Heart left ventricle (tissue), 16 donors: ENCODE results near the gene GLUD1. TPM values are rescaled to one million over a fixed set of nuclear protein-coding genes. Genes with fewer than 3 reads are reported as not detected.
A peak's percentile ranks its signal among the peaks of the same experiment; 100 is the strongest.

Experiments
- ATAC-seq, 4 donors: fragments of 200-7000 bp; cut with Tn5 transposase; one replicate each; pipeline ENCODE4 v1.9.1; 2020 to 2022; ENCODE audit warnings: moderate library complexity in 4 of 4, mild to moderate bottlenecking in 3 of 4, moderate number of reproducible peaks in 1 of 4
- DNase-seq, 5 donors: peaks; one replicate each; pipeline ENCODE4 v3.0.0-alpha.2; 2020
- H3K27ac ChIP-seq, 12 donors: fragments of 200-600 bp; sonication (generic) in 4 of 12; one replicate each; pipeline versions ENCODE4 v1.5.0 to v1.8.0; 2016 to 2022; ENCODE audit warnings: mild to moderate bottlenecking in 2 of 12
- H3K27me3 ChIP-seq, 9 donors: fragments of 200-600 bp; sonication (generic) in 2 of 9; one replicate each; pipeline versions ENCODE4 v1.5.1 to v1.8.0; 2016 to 2022; ENCODE audit warnings: mild to moderate bottlenecking in 3 of 9
- H3K36me3 ChIP-seq, 9 donors: fragments of 200-600 bp; sonication (generic) in 2 of 9; one replicate each; pipeline versions ENCODE4 v1.5.0 to v1.8.0; 2018 to 2022; ENCODE audit warnings: mild to moderate bottlenecking in 2 of 9
- H3K4me1 ChIP-seq, 12 donors: fragments of 200-600 bp; sonication (generic) in 4 of 12; one replicate each; pipeline versions ENCODE4 v1.5.0 to v1.8.0; 2016 to 2022; ENCODE audit warnings: mild to moderate bottlenecking in 3 of 12
- H3K4me3 ChIP-seq, 12 donors: fragments of 200-600 bp; sonication (generic) in 4 of 12; one replicate each; pipeline versions ENCODE4 v1.5.0 to v1.8.0; 2017 to 2022; ENCODE audit warnings: mild to moderate bottlenecking in 9 of 12, moderate library complexity in 4 of 12
- H3K9me3 ChIP-seq, 12 donors: fragments of 200-600 bp; sonication (generic) in 4 of 12; one replicate each; pipeline versions ENCODE4 v1.5.0 to v1.8.0; 2016 to 2022; ENCODE audit warnings: mild to moderate bottlenecking in 1 of 12
- CTCF ChIP-seq, 12 donors: fragments of 200-600 bp; sonication (generic) in 4 of 12; IDR thresholded peaks; one replicate each; pipeline versions ENCODE4 v1.5.0 to v1.8.0; 2018 to 2022; ENCODE audit warnings: antibody characterized with exemption in 12 of 12, mild to moderate bottlenecking in 5 of 12
- POLR2A ChIP-seq, 2 donors: fragments of 450-650 bp; IDR thresholded peaks; one replicate each; pipeline ENCODE4 v1.6.1; 2017; ENCODE audit warnings: antibody characterized with exemption in 2 of 2, mild to moderate bottlenecking in 2 of 2, moderate library complexity in 2 of 2
- WGBS, 4 donors: extraction: QIAGEN DNeasy Blood & Tissue Kit in 2 of 4; methylation state at CpG; one replicate each; pipeline versions ENCODE4 v1.1.5 to v1.1.7; 2013 to 2018; 5-methylcytosine and 5-hydroxymethylcytosine counted together
- intact Hi-C, 10 donors: fragments of 100-400 bp; cut with DNase I; formaldehyde crosslinking; loops; one replicate each; pipeline versions ENCODE4 v1.11.1 to v1.14.2; 2022
- polyA plus RNA-seq, 2 donors: library from polyadenylated mRNA; stranded (reverse); fragments of 200-250 nt; gene quantifications; one replicate each; pipeline ENCODE4 v1.2.3, GENCODE V29; 2013
- total RNA-seq, 9 donors: library from RNA; depleted of rRNA in 2 of 9; stranded (reverse); fragments of >200 nt in 2 of 9; fragmentation: NEBNext Ultra II Directional in 3 of 9; extraction: Animal tissue kit (Norgen Biotek cat#: 25700) in 3 of 9; gene quantifications; one replicate each; pipeline versions ENCODE4 v1.1.0 to v1.2.4, GENCODE V29; 2016 to 2023
- donor health status: ischemic (EF 13 %, LVEDD 7.1; RV severe dilation, severe dysfunction).
- donor health status: healthy with polysubstance abuse.
- donor health status: DM: no; HTN: yes; CAD: no.
- donor health status: DM: no; HTN: no; CAD: no.
- donor health status: ischemic (EF 25% LVEDD 6.9; RV normal size, moderate dysfunction).
- donor health status: ischemic (EF 25% LVEDD 5.7; RV mildly dilated, moderate dysfunction).
- donor health status: healthy.
- donor health status: DM: yes; HTN: yes; CAD: no.
- donor health status: ischemic (EF 35%, LVEDD 5.7; RV mildly dilated, moderate dysfunction).
- donor health status: nonischemic (EF 11% LVEDD 7.7; RV severe dilation, severe dysfunction).
- donor health status: DM: yes; HTN: yes; CAD: no.
- donor health status: PGD.
- donor health status: ischemic (EF 29% LVEDD 5.4; RV normal size, mild dysfunction).
- donor health status: nonischemic (EF 23%, LVEDD 6.1; RV moderate dilation, normal function).

GLUD1 gene
- total and polyA plus RNA-seq, 11 donors = 42.9 to 138 (median 104) TPM

GRCh38 chr10:87054373-87055295 lies 40.0 kb downstream of the GLUD1 start:
- TF ChIP-seq CTCF (IDR thresholded peaks at IDR 0.05) (no peak), POLR2A (IDR thresholded peaks at IDR 0.05) (no peak)
- Histone ChIP-seq H3K4me3 (peak overlapping the region in 1 of 12 donors; percentile 15), H3K36me3 (peaks cover 0 to 100% (median 90%) of the 10 kb centered on the region in 9 donors), H3K27ac (peak overlapping the region in 2 of 12 donors; percentile 0 to 69), H3K4me1 (peaks cover 0 to 29% (median 9%) of the 10 kb centered on the region in 12 donors), H3K27me3 (no peaks in the 10 kb centered on the region), H3K9me3 (no peaks in the 10 kb centered on the region)
- WGBS, 4 donors = 70 to 77% (median 73%) methylated on average over 7 of the region's 7 CpGs
- intact Hi-C loops = no loop called here
- DNase-seq = no peak
- peak; percentile 21 to 61 (median 55) for ATAC-seq

- WGBS, 4 donors = 82 to 91% (median 88%) methylated on average over 7 of the region's 7 CpGs
- ATAC-seq = no peak
- H3K4me1 ChIP-seq = peaks cover 0 to 29% (median 9%) of the 10 kb centered on the region in 12 donors
- no peak for DNase-seq
- H3K27ac ChIP-seq = peak overlapping the region in 4 of 12 donors; percentile 0 to 69 (median 2)
- TF ChIP-seq POLR2A (IDR thresholded peaks at IDR 0.05) = no peak
- no peak for TF ChIP-seq CTCF (IDR thresholded peaks at IDR 0.05)
- intact Hi-C loops = no loop called here
- H3K4me3 ChIP-seq = no peak overlapping the region
- H3K9me3 ChIP-seq = no peaks in the 10 kb centered on the region
- H3K36me3 ChIP-seq = peaks cover 0 to 100% (median 90%) of the 10 kb centered on the region in 9 donors
- H3K27me3 ChIP-seq = no peaks in the 10 kb centered on the region
Measured at GRCh38 chr10:87053577-87054181, 41.0 kb downstream of the GLUD1 start.

GRCh38 chr10:87053111-87053510 lies 41.5 kb downstream of the GLUD1 start:
- H3K27ac ChIP-seq = peak overlapping the region in 3 of 12 donors; percentile 1 to 4 (median 3)
- intact Hi-C loops = no loop called here

More at GRCh38 chr10:87053111-87053510, 41.5 kb downstream of the GLUD1 start:
- Histone ChIP-seq H3K27me3 (no peaks in the 10 kb centered on the region), H3K9me3 (no peaks in the 10 kb centered on the region), H3K36me3 (peaks cover 0 to 100% (median 90%) of the 10 kb centered on the region in 9 donors), H3K4me3 (no peak overlapping the region), H3K4me1 (peaks cover 0 to 29% (median 9%) of the 10 kb centered on the region in 12 donors)
- whole genome bisulfite sequencing, 4 donors = 42 to 52% (median 46%) methylated on average over 3 of the region's 3 CpGs
- ATAC-seq = peak; percentile 85 to 94 (median 90)
- DNase-seq = peak in 4 of 5 donors; percentile 36 to 70 (median 42)
- TF ChIP-seq CTCF (IDR thresholded peaks at IDR 0.05) = no peak
- no peak for TF ChIP-seq POLR2A (IDR thresholded peaks at IDR 0.05)
